Measurements from ENCODE around the gene ART4.

DNA sequence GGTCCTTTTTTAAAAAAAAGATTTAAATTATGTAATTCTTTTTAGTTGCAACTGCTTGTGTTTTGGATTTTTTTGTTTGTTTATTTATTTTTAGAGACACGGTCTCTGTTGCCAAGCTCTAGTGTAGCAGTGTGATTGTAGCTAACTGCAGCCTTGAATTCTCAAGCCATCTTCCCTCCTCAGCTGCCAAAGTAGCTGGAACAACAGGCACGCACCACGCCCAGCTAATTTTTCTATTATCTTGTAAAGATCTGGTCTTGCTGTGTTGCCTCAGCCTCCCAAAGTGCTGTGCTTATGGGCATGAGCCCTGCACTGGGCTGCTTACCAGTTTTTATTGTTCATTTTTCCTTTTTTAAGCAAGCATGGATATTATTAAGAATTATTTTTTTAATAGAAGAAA is 10.6 kb upstream of the ART4 start:
- TF ChIP-seq, protein P1, sequence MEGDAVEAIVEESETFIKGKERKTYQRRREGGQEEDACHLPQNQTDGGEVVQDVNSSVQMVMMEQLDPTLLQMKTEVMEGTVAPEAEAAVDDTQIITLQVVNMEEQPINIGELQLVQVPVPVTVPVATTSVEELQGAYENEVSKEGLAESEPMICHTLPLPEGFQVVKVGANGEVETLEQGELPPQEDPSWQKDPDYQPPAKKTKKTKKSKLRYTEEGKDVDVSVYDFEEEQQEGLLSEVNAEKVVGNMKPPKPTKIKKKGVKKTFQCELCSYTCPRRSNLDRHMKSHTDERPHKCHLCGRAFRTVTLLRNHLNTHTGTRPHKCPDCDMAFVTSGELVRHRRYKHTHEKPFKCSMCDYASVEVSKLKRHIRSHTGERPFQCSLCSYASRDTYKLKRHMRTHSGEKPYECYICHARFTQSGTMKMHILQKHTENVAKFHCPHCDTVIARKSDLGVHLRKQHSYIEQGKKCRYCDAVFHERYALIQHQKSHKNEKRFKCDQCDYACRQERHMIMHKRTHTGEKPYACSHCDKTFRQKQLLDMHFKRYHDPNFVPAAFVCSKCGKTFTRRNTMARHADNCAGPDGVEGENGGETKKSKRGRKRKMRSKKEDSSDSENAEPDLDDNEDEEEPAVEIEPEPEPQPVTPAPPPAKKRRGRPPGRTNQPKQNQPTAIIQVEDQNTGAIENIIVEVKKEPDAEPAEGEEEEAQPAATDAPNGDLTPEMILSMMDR (IDR thresholded peaks at IDR 0.05), result no peak
- TF ChIP-seq POLR2A (IDR thresholded peaks at IDR 0.05), result no peak
